HG02943 (cell line): ENCODE results near the gene KIAA0408.
"Not testable (repeated sequence)": the region's sequence is repeated elsewhere in the genome, so short reads cannot be mapped to it uniquely, and the experiment has no call there.

Source experiments
- ATAC-seq: cut with Tn5 transposase; IDR thresholded peaks from one replicate; pipeline ENCODE4 v1.9.1; 2021; ENCODE audit warnings: mild to moderate bottlenecking, low read depth, moderate library complexity; ENCODE audit not compliant: unreplicated experiment

The KIAA0408 gene

DNA sequence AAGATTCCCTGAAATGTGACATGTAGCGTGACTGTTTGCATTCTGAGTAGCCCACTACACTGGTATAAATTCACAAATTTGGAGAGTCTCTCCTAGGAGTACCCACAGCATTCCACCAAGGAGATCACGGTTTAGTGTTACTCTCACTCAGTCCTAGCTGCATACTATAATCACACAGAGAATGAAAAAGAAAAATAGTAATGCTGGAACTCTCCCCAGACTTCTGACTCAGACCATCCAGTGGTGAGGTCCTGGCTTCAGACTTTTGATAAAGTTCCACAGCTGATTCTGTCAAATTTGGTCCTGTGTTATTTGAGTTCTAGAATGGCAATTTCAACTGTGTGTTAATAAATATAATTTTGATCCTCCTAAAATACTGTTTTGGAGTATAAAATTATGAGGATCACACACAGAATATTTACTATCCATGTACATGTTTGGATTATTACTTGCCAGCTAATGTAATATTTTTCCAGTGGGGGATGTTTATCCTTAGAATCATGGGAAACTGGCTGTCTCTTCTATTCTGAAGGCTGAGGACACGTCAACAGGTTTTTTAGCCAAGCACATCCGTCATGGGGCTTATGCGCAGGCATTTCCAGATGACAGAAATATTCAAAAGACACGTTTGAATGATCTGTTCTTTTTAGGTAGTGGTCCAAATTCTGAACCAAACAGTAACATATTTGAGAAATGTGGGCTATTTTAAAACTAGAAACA is 5.1 kb upstream of the KIAA0408 start:
- ATAC-seq, result no peak

DNA sequence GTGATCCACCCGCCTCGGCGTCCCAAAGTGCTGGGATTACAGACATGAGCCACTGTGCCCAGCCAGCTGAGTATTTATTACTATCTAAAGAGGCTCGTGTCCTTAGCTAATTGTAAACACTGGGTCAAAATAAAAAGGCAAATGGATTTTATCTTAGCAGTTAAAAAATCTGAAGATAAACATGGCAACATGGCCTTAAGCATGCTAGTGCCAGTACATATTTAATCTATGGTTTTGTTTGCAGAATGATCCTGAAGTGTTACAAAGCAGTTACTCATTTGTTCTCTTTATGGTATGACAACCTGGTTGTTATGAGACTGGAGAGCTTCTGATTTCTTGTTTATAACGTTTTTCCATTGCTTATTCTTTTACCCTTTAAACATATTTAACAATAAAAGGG is 3.9 kb upstream of the KIAA0408 start:
- ATAC-seq, result no peak

DNA sequence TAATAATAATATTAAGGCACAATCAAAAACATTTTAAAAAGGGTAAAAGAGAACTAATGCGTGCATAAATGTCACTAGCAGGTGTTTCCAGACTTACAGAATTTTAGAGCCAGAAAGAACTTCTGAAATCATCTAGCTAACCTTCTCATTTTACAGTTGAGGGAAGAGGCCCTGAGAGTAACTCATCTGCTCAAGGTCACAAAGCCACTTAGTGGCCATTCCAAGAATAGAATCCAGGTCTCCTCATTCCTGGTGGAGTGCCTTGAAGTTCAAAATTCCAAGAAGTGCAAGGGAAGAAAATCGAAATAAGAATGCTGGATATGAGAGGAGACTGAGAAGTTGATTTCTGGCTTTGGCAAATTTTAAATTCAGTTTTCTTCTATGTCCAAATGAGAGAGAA is 3.2 kb upstream of the KIAA0408 start:
- no peak for ATAC-seq

DNA sequence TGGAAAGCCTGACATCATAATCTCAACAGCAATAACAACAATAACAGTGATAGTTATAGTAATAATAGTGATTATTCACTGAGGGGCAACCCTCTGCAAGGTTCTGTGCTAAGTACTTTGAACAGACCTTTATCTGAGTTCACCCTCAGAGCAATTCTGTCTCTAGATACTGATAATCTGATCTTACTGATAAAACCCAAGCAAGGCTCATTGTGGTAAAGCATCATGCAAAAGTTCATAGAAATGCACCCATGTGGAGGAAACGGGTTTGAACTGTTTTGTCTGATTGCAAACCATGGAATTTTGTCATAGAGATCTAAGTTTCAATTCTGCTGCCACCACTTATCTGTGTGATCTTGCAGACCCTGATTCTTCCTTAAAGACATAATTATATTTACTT is 1.3 kb upstream of the KIAA0408 start:
- no peak for ATAC-seq

DNA sequence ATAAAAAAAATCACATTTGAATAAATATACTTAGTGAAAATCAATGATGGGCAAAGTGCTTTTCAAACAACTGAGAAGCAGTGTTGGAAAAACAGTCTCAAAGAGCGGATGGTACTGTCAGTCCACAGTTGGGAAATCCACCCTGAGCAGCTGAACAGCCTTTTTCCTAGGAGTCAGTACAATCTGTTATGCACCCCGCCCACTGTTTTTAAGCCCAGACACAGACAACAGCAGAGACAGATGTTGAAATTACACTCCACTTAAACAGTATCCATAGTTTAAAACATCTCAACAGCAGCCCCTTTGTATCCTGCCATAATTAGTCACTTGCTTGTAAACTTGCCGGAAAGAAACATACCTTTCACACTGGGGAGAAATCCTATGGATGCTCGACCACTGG is 372 bp downstream of the KIAA0408 start:
- ATAC-seq, result no peak

DNA sequence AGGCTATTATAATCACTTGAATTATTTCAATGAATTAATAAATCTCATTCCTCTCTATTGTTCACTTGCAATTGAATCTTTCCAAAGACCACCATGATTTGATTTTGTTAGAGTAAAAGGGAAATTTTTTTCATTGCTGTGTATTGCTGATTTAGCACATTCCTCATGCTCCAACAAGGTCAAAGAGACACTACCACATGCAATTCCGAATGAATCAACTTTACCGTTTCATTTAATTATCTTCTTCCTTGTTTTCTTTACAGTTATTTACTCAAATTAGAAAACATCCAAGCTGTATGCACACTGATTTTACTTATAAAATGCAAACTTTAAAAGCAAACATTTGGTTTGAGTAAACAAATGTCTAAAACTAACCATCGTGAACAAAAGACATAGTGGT is 967 bp downstream of the KIAA0408 start:
- ATAC-seq, result no peak

DNA sequence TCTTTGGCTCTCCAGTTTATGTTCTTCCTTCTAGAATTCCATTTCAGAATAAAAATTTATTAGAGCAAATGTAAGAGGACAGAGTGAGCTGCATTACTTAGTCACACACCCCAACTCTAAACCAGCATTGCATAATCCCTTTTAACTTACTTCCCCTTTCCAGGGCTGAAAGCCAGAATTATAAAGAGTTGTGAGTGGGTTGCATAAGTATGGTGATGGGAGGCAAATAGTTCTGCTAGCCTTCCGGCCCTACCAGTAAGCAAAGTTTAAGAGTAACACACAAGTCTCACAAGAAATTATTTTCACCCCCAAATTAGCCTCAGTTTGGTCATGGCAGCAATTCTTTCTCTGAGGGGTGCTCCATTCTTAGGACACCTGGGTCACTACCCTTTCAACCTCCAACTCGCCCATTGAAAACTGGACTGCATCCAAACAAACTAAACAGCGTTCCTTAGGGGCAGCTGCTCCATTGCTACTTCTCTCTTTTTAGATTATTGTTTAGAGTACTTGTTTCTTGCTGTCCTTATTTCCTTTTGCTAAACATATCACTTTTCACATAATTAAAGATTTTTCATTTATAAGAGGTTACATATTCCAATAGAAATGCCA is 1.6 kb downstream of the KIAA0408 start:
- ATAC-seq, result no peak

DNA sequence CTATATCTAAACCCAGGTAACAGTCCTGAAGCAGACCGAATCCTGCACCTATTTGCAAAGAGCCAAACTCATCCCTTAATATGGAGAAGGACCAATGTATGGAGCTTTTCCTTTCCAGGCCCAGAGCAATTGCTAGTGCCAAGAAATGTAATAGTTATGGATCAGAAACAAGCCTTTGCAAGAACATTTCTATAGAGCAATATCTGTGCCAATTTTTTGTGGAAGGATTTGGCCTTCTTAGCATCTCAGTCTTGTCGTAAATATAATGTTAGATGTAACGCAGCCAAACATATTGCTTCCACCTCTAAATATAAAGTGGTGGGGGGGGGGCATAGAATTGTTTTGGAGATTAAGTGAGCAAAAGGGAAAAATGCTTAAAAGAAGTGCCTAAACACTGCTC is 2.7 kb downstream of the KIAA0408 start:
- ATAC-seq, result no peak

DNA sequence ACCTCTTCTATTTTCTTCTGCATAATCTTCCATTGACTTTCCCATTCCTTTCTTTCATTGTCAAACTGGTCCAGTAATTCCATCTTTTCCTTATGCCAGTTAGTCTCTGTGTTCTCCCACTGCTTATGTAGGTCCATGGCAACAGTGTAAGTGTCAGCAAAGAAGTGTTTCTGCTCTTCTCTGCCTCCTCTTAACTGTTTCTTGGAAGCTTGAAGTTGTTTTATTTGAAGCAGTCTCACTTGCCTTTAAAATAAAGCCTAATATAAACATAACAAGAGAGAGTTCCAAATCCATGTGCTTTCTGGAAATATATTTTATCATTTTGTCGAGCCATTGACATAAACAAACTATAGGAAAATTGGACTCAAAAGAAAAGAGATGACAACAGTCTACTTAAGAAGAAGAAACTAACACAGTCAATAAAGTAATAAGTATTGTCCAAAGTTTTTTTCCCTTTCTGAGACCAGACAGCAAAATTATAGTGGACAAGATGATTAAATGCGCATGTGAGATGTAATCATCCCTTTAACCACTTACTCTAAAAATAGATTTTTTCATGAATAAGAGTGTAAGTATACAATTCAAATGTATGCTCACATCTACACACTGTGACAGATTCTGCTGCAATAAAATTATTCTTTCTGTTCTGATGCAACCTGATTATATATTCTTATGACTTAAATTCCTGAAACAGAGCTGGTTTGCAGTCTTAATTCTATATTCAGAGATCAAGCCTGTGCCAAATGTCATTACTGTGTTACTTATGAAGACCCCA is 5.2 kb downstream of the KIAA0408 start:
- ATAC-seq, result no peak

DNA sequence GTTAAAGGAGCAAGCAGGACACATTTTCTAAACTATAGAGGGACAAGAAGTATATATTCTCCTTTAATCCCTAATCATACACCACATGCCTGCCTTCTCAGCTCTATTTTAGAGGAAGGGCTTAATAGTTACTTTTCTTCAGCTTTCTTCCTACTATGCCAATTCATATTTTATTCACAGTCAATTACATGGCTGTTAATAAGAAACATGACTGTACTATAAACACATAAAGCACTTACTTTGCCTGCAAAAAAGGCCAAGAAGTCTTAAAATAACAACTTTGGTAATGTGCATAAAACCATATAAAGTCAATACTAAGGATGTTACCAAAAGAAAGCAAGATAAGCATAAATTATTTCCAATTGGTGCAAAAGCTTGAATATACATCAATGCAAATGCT is 6.4 kb downstream of the KIAA0408 start:
- ATAC-seq, result no peak

DNA sequence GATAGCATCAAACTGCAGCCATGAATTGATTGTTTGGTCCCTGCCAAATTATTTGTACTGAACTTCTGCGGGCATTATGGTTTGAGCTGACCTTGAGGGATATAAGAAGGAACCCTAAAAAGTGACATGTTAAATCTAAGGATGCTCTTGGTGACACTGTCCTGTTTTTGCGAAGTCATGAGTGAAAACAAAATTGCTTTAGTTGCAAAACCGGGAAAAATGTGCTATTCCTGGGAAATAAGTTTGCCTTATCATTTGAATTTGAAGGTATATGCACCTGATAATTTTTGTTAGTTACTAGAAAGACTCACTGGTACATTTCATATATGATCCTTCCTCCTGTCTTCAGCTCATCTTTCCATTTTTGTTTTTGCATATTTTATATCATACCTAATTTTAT is 7.8 kb downstream of the KIAA0408 start:
- ATAC-seq, result no peak

DNA sequence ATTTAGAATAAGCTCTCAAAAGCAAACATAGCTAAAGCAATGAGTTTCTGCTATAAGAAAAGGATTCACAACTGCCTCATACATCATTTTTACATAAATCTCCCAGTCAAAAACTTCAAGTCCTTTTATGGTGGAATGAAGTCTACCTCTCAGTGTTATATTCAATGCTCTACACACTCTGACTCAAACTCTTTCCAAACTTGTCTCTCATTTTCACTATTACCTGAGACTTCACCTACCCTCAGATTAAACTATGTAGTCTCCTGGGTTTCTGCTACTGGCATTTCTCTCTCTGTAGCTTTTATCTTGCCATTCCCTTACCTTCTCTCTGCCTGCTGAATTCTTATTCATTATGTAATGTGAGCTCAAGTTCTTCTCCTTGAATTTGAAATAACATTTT is 11.4 kb downstream of the KIAA0408 start:
- no peak for ATAC-seq

DNA sequence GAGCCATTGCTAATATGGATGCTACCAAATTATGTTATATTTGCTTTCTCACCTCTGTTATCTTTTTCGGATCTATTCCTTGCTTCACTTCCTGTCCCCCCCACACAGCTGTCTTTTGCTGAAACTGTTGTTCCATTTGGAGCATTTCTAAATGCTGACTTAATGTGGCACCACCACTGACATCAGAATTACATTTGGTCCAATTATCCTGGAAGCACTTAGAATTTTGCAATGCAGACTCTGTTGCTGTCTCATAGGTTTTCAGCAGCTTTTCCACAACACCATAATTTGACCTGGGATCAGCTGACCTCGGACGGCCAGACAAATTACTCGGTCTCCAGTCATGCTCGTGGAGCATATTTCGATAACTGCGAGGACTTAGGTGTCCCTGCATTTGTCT is 12.8 kb downstream of the KIAA0408 start:
- ATAC-seq, result no peak

DNA sequence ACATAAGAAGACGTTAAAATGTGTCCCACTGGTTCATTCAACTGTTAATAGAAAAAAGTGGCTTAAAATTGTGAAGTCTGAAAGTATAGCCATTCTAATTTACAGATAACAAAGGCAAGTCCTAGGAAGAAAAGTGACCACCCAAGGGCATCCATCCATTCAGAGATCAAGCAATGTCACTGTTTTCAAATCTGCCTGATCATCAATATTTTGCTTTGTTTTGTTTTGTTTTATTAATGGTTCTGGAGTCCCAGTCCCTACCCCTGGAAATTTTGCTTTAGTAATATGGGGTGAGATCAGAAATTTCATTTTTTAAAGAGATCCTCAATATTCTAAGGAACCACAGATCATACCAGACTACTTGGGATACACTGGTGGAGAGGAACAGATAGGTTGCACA is 17.3 kb downstream of the KIAA0408 start:
- ATAC-seq, result no peak

DNA sequence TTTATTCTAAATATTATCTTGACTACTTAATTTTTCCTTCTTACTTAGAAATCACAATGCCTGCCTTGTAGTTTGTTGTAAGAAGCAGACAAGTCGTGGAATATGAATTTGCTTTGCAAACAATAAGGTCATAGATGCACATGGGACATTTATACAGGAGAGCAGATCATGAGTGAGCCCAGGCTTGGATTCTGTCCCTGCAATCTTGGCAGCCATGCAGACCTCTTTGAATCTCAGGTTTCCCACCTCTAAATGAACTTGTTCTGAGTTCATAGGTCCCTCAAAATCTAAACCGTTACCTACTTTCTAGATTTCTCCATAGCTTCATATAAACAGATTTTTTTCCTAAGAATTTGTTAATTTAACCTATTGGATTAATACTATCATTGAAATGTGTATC is 19.5 kb downstream of the KIAA0408 start:
- no peak for ATAC-seq

DNA sequence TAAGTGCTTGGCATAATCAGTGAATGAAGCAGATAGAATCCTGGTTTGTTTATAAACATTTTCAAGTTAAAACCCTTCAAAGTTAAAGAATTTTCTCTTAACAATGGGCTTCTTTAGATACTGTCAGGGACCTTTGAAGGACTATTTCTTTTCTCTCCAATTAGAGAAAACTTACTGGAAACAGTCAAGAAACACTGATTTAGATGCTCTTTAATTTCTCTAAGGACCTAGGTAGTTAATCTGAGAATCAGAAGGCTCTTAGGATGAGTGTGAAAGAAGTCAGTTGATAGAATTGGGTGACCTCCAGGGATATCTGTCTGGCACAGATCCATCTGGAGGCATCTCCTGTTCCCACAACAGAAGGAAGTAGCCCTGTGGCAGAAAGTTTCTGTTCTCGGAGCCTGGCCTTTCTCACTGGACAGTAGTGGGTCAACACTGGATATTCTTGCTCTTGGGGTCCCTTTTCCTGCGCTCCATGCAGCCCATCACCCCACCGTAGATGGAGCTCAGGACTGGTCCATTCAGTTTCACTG is 22.5 kb downstream of the KIAA0408 start:
- ATAC-seq, result no peak

DNA sequence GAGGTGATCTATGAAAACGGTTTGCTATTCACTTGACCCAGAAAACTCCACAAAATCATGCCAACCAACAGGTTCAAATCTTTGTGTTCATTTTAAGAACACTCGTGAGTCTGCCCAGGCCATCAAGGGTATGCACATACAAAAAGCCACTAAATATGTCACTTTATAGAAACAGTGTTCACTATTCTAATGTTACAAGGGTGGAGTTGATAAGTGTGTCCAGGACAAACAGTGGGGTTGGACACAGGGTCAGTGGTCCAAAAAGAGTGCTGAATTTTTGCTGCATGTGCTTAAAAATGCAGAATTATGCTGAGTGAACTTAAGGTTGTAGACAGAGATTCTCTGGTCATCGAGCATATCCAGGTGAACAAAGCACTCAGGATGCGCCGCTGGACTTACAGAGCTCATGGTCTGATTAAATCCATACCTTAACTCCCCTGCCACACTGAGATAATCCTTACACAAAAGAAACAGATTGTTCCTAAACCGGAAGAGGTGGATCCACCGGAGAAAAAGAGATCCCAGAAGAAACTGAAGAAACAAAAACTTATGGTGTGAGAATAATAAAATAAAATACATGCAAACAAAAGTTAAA is 23.5 kb downstream of the KIAA0408 start:
- no peak for ATAC-seq

DNA sequence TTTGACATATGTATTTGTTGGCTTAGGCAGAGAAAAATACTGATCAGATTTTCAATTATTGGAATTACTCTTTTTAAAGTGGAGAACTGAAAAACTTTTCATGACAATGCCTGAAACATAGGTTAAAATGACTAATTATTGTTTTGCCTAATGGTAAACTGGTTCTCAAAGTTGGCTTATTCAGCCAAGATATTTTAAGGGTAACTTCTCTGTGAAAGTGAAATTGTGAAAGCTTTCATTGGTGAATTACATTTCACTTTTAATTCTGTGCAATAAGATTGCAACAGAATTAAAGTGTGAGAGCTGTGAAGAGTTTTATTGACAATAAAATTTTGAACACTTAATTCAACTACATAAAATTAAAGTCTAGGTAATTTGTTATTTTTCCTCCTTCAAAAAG is 24.5 kb downstream of the KIAA0408 start:
- ATAC-seq, result no peak

DNA sequence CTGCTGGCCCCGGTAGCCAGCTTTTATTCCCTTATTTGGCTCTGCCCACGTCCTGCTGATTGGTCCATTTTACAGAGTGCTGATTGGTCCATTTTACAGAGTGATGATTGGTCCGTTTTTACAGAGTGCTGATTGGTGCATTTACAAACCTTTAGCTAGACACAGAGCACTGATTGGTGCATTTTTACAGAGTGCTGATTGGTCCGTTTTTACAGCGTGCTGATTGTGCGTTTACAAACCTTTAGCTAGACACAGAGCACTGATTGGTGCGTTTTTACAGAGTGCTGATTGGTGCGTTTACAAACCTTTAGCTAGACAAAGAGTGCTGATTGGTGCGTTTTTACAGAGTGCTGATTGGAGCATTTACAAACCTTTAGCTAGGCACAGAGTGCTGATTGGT is 30.6 kb downstream of the KIAA0408 start:
- not testable (repeated sequence) for ATAC-seq

DNA sequence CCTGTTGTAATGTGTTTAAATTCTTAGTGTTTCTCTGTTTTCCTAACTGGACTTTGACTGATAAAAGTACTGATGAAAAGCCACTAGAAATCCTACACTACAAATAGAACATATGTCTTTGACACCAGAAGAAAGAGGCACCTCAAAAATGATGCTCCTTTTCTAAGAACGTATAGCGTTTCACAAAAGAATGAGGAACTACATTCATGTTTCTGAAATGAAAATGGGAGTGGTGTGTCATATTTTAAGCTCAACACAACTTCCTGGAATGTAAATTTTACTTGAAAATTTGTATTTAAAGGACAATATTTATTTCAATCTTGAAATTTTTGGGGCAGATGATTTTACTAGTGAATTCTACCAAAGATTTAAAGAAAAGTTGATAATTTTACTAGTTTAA is 35.3 kb downstream of the KIAA0408 start:
- no peak for ATAC-seq

DNA sequence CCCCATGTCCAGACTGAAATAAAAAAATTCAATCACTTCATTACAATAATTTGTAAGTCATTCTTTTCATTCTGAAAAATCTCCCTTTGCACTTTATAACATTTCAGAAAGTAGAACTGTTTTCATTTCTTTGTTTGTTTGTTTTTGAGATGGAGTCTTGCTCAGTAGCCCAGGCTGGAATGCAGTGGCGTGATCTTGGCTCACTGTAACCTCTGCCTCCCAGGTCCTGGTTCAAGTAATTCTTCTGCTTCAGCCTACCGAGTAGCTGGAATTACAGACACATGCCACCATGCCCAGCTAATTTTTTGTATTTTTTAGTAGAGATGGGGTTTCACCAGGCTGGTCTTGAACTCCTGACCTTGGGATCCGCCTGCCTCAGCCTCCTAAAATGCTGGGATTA is 38.0 kb downstream of the KIAA0408 start:
- not testable (repeated sequence) for ATAC-seq
